LNCAP (cell line): ENCODE measurements around the gene MAP4K5.
A peak's percentile ranks its signal among the peaks of the same experiment; 100 is the strongest.

Experiments
- TF ChIP-seq, protein P1 (sequence below): fragments of 450-650 bp; IDR thresholded peaks from 2 replicates; pipeline ENCODE4 v1.5.1; 2017; ENCODE audit warnings: mild to moderate bottlenecking

The MAP4K5 gene

DNA sequence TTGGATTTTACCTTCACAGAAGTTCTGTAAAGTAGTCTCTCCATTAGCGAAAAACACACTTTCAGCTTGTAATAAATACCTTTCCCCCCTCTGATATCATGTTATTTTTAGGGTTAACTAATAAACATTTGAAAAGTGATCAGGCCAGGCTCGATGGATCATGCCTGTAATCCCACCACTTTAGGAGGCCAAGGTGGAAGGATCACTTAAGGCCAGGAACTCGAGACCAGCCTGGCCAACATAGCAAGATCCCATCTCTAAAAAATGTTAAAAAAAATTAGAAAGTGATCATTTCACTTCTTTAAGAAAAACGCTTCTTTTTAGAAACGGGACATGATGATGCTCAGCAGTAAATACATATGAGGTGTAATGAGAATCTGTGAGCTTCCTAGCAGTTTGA is 137.7 kb downstream of the MAP4K5 start:
- TF ChIP-seq, protein P1, sequence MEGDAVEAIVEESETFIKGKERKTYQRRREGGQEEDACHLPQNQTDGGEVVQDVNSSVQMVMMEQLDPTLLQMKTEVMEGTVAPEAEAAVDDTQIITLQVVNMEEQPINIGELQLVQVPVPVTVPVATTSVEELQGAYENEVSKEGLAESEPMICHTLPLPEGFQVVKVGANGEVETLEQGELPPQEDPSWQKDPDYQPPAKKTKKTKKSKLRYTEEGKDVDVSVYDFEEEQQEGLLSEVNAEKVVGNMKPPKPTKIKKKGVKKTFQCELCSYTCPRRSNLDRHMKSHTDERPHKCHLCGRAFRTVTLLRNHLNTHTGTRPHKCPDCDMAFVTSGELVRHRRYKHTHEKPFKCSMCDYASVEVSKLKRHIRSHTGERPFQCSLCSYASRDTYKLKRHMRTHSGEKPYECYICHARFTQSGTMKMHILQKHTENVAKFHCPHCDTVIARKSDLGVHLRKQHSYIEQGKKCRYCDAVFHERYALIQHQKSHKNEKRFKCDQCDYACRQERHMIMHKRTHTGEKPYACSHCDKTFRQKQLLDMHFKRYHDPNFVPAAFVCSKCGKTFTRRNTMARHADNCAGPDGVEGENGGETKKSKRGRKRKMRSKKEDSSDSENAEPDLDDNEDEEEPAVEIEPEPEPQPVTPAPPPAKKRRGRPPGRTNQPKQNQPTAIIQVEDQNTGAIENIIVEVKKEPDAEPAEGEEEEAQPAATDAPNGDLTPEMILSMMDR = no peak

DNA sequence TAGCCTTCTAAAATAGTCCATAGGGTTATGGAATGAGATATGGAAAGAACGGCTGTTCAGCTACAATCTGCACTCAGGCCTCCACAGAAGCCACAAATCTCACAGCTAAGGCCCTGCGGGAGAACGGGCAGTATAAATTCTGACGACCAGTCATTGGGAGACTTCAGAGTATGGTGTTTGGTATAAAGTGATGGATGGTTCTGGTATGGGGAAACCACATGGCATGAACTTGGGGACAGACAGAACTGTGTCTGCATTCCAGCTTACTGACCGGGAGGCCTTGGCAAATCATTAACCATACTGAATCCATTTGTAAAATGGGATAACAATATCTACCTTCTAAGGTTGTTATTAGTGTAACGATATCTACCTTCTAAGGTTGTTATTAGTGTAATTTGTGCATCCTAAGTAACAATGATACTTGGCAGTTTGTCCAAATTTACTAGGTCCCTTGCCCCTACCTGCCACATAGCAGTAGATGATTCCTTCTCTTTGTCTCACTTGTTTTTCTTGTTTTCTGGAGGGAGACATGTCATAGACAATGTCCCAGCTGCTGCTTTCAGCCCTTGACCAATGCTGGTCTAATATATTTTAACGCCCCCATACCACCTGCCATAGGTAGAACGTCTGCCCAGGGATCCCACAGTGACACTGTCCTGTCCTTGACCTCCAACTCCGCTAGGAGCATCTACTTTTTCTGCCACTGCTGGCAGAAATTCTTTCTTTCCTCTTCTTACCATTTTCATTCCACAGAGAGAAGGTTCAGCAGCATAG is 142.5 kb downstream of the MAP4K5 start:
- TF ChIP-seq, protein P1 = no peak

DNA sequence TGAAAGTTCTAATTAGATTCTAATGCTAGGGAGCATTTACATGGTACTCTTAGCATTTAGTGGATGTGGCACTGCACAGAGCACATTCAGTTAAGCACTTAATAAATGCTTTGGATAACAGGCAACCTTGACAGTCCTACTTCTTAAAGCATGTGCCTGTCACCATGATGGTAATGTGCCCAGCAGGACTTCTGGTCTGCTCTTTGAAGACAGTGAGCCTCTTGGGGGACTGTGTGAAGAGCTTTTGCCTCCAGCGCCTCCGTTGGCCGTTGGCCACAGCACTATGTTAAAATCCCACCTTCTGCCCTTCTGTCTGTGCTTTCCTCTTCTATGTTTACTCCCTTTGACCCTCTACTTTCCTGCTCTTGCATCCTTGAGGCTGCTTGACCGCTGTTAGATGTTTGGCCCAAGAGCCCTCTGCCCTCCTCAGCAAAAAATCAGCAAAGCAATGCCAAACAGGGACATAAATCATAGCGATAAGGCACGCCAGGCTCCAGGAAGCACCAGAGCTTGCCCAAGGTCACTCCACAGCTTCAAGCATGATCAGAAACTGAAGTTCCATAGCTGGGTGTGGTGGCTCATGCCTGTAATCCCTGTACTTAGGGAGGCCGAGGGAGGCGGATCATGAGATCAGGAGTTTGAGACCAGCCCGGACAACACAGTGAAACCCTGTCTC is 144.0 kb downstream of the MAP4K5 start:
- TF ChIP-seq, protein P1 = no peak

- TF ChIP-seq, protein P1 = no peak
These were observed 144.8 kb downstream of the MAP4K5 start for GRCh38 chr14:50387548-50387947.

- TF ChIP-seq, protein P1 = peak; percentile 39; the same call in 1 of the 2 replicates
These were observed 148.6 kb downstream of the MAP4K5 start for GRCh38 chr14:50383618-50384225.

DNA sequence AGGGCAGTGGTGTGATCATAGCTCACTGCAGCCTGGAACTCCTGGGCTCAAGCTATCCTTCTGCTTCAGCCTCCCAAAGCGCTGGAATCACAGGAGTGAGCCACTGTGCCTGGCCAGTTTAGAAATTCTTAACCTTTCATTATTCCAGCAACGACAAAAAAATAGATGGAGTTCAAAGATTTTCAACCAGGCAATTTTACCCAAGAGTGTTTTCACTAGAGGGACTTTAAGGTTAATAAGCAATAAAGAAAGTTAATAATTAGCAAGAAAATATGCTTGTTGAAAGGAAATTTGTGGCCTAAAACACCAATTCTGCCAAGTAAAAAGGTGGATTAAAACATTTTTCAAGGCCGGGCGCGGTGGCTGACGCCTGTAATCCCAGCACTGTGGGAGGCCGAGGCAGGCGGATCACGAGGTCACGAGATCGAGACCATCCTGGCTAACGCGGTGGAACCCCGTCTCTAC is 150.5 kb downstream of the MAP4K5 start:
- TF ChIP-seq, protein P1 = no peak

DNA sequence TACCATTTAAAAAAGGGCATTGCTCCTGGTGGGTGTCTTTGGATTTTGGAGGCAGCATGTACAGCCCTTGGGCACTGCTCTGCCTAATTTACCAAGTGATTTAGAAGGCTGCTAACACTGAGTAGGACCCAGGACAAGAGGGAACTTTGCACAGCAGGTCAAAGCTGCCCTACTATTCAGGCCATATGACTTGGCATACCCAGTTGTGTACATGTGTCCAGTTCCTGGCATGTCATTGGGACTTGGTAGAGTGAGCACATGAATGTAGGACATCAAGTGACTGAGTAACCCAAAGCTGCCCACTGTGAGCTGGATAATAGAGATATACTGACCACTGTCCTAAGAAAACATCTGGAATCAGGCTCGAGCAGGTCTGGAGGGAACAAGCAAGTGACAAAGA is 151.4 kb downstream of the MAP4K5 start:
- TF ChIP-seq, protein P1 = no peak
